ENCODE results near the gene SOWAHC.
A peak's percentile ranks its signal among the peaks of the same experiment; 100 is the strongest.

The SOWAHC gene

DNA sequence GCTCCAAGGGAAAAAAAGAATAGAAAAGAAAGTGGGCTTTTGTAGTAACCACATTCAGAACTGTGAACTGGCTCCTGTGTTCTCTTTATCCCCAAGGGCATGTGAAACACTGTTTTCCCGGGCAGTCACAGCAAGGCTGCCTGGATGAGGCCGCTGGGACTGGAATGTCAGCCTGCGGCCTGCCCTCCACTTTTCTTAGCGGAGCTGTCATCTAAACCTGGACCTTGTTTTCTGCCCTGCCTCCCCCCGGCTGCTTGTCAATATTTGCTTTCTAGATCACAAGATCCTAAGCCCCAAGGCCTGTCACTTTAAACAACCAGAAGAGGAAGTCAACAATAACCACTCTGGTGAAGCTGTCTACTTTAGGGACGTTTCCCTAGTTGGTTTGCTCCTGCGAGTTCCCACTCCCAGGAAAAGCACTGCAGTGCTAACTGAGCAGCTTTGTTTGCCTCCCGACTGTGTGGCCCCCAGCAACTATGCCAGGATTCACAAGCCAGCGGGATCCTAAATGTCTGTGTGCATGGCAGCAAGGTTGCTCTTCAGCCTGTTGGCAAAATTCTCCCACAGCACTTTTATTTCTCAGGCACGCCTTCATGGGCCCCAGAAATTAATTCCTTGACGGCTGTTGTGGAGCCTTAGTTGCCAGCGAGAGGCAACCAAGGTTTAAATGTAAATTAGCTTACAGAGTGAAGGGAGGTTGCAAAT, 30.6 kb downstream of the SOWAHC start:
- no peak for DNase-seq (ENCODE audit: low read depth in 2 of 2)

GRCh38 chr2:109645412-109646184, 31.4 kb downstream of the SOWAHC start:
- DNase-seq (ENCODE audit: low read depth in 2 of 2) = no peak

GRCh38 chr2:109646961-109647360, 32.8 kb downstream of the SOWAHC start:
- DNase-seq (ENCODE audit: low read depth in 2 of 2) = no peak

DNA sequence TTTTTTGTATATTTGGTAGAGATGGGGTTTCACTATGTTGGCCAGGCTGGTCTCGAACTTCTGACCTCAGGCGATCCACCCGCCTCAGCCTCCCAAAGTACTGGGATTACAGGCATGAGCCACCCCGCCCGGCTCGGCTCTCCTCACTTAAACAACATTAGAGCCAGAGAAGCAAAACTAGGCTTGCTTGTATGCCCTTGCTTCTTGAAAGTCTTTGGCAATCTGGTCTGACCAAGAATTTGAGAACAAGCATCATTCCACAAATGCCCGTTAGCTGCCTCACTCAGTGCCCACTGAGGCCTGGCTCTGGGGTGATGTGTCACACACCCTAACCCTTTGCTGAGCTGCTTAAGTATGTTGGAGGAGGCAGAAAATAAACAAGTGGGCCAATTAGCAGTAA, 33.5 kb downstream of the SOWAHC start:
- no peak for DNase-seq (ENCODE audit: low read depth in 2 of 2)

DNA sequence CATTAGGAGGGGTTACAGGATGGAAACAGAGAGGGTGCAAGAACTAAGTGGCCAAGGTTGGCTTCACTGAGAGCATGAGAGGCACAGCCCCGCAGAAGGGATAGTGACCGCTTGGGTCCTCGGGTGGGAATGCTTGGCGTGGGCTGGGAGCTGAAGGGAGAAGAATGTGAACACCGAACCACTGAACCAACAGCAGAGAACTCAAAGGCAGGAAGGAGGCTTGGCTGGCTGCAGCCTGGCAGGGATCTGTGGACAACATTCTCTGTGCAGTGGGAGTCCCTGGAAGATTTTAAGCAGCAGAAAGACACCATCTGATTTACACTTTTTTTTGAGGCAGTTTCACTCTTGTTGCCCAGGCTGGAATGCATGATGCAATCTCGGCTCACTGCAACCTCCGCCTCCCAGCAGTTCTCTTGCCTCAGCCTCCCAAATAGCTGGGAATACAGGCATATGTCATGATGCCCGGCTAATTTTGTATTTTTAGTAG, 33.9 kb downstream of the SOWAHC start:
- no peak for DNase-seq (ENCODE audit: low read depth in 2 of 2)

GRCh38 chr2:109649736-109650695, 35.9 kb downstream of the SOWAHC start:
- no peak for DNase-seq (ENCODE audit: low read depth in 2 of 2)

GRCh38 chr2:109654326-109655050, 40.3 kb downstream of the SOWAHC start:
- DNase-seq (ENCODE audit: low read depth in 2 of 2) = no peak

- DNase-seq (ENCODE audit: low read depth in 2 of 2) = no peak
Observed at GRCh38 chr2:109655287-109655686, 41.1 kb downstream of the SOWAHC start.

GRCh38 chr2:109659396-109660045, 45.4 kb downstream of the SOWAHC start:
- DNase-seq (ENCODE audit: low read depth in 2 of 2) = no peak

- no peak for DNase-seq (ENCODE audit: low read depth in 2 of 2)
Observed at GRCh38 chr2:109660046-109660860, 46.1 kb downstream of the SOWAHC start.

DNA sequence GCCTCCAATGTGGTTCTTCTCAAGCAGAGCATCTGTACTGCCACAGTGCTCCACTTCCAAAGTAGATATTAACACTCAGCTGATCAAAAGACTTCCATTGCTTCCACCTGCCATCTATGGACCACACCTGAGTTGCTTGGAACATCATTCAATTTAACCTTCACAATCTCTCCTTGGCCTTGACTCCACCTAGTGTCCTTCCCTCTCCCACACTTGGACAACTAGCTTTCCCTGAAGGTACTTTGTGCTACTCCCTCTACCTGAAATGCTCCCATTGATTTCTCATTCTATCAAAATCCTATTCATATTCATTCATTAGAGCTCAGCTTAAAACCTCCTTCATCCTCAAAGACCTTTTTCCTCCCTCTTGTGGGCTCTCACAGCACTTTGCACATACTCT, 48.7 kb downstream of the SOWAHC start:
- DNase-seq (ENCODE audit: low read depth in 2 of 2) = no peak

DNA sequence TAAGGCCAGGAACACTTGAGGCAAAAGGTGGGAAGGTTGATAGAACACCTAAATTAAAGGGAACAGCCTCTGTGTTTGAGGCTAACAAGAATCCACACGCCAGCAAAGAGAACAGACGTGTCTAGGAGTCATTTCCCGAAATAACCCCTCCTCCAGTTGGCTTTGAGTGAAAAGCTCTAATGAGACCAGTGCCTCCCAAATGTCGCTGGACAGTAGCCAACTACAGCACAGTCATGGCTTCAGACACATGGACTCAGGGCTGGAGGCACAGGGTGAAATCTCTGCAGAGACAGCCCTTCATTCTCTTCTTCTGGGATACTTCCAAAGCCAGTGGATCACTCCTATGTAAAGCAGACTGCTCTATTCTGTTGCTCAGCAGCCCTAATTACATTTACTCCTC, 49.6 kb downstream of the SOWAHC start:
- DNase-seq (ENCODE audit: low read depth in 2 of 2) = peak; percentile 72 to 74

GRCh38 chr2:109666466-109666865, 52.3 kb downstream of the SOWAHC start:
- no peak for DNase-seq (ENCODE audit: low read depth in 2 of 2)
